Stimulated activated CD4-positive, alpha-beta T cell treated with anti-CD3 and anti-CD28 coated beads, Interleukin-15, amount 100 ng/mL, for 24 hours (primary cell): ENCODE measurements around the gene TFB1M.
"Not testable (repeated sequence)": the region's sequence is repeated elsewhere in the genome, so short reads cannot be mapped to it uniquely, and the experiment has no call there.

ENCODE experiments used
- DNase-seq: peaks from one replicate; pipeline ENCODE4 v3.0.0-alpha.2; 2020

TFB1M gene

GRCh38 chr6:155234167-155234566 is 80.1 kb downstream of the TFB1M start:
- DNase-seq: no peak

- DNase-seq: no peak
Observed at GRCh38 chr6:155232848-155233247, 81.4 kb downstream of the TFB1M start.

- DNase-seq: not testable (repeated sequence)
Observed at GRCh38 chr6:155230975-155231374, 83.3 kb downstream of the TFB1M start.

GRCh38 chr6:155228546-155229166 is 85.6 kb downstream of the TFB1M start:
- no peak for DNase-seq

GRCh38 chr6:155227046-155227445 is 87.2 kb downstream of the TFB1M start:
- DNase-seq: no peak

GRCh38 chr6:155224618-155225017 is 89.7 kb downstream of the TFB1M start:
- DNase-seq: no peak

GRCh38 chr6:155223646-155224451 is 90.4 kb downstream of the TFB1M start:
- peak; percentile 72 for DNase-seq

- DNase-seq: no peak
Observed at GRCh38 chr6:155222506-155222905, 91.8 kb downstream of the TFB1M start.

GRCh38 chr6:155221086-155221485 is 93.2 kb downstream of the TFB1M start:
- DNase-seq: no peak

- DNase-seq: no peak
Observed at GRCh38 chr6:155219858-155220301, 94.4 kb downstream of the TFB1M start.

GRCh38 chr6:155219299-155219698 is 95.0 kb downstream of the TFB1M start:
- DNase-seq: no peak

GRCh38 chr6:155218711-155219110 is 95.6 kb downstream of the TFB1M start:
- not testable (repeated sequence) for DNase-seq

- no peak for DNase-seq
Observed at GRCh38 chr6:155216312-155217046, 97.8 kb downstream of the TFB1M start.

GRCh38 chr6:155215906-155216305 is 98.4 kb downstream of the TFB1M start:
- DNase-seq: no peak

GRCh38 chr6:155213611-155214372 is 100.5 kb downstream of the TFB1M start:
- no peak for DNase-seq

GRCh38 chr6:155212616-155213380 is 101.5 kb downstream of the TFB1M start:
- no peak for DNase-seq

- no peak for DNase-seq
Observed at GRCh38 chr6:155212106-155212505, 102.2 kb downstream of the TFB1M start.

GRCh38 chr6:155207223-155207622 is 107.1 kb downstream of the TFB1M start:
- no peak for DNase-seq
